Osteoblast (primary cell): ENCODE results near the gene GSS. TPM values are rescaled to one million over a fixed set of nuclear protein-coding genes. Genes with fewer than 3 reads are reported as not detected.

Source experiments
- DNase-seq: peaks from one replicate; pipeline ENCODE4 v3.0.0; 2011; ENCODE audit warnings: low spot score, mixed read lengths; ENCODE audit not compliant: insufficient read length; ENCODE audit errors: missing footprints
- H2AFZ ChIP-seq: 2 replicates; pipeline ENCODE4 v1.6.0; 2011; ENCODE audit warnings: mild to moderate bottlenecking, low read length
- H3K27ac ChIP-seq: 2 replicates; pipeline ENCODE4 v1.5.1; 2011; ENCODE audit warnings: mild to moderate bottlenecking, low read depth, low read length, moderate library complexity
- H3K27me3 ChIP-seq: 2 replicates; pipeline ENCODE4 v1.6.0; 2012; ENCODE audit warnings: mild to moderate bottlenecking, control low read depth, inconsistent platforms, low read length, moderate library complexity; ENCODE audit not compliant: insufficient read depth
- H3K36me3 ChIP-seq: 2 replicates; pipeline ENCODE4 v1.5.1; 2011; ENCODE audit warnings: mild to moderate bottlenecking, low read length, control low read depth, moderate library complexity; ENCODE audit not compliant: insufficient read depth
- H3K4me1 ChIP-seq: 2 replicates; pipeline ENCODE4 v1.5.1; 2011; ENCODE audit warnings: mild to moderate bottlenecking, low read length, control low read depth, moderate library complexity; ENCODE audit not compliant: insufficient read depth
- H3K4me2 ChIP-seq: 2 replicates; pipeline ENCODE4 v1.6.0; 2011; ENCODE audit warnings: mild to moderate bottlenecking, low read length; ENCODE audit not compliant: insufficient read depth
- H3K4me3 ChIP-seq: fragments of 200-600 bp; sonication (generic); 3 replicates; pipeline ENCODE4 v1.5.1; 2012; ENCODE audit warnings: mild to moderate bottlenecking, low read length, inconsistent platforms; ENCODE audit not compliant: insufficient read depth
- H3K79me2 ChIP-seq: 2 replicates; pipeline ENCODE4 v1.6.0; 2012; ENCODE audit warnings: mild to moderate bottlenecking, low read length, control low read depth, inconsistent platforms; ENCODE audit not compliant: insufficient read depth
- H3K9me3 ChIP-seq: 2 replicates; pipeline ENCODE4 v1.5.1; 2011; ENCODE audit warnings: low read depth, low read length, control low read depth
- H4K20me1 ChIP-seq: 2 replicates; pipeline ENCODE4 v1.6.0; 2012; ENCODE audit warnings: mild to moderate bottlenecking, low read length, control low read depth; ENCODE audit not compliant: insufficient read depth
- total RNA-seq: library from RNA; depleted of rRNA; stranded (reverse); fragments of >200 nt; gene quantifications from 2 replicates; pipeline ENCODE4 v1.2.3, GENCODE V29; 2012
- TF ChIP-seq, protein P1 (sequence below): IDR thresholded peaks from 2 replicates; pipeline ENCODE4 v1.5.1; 2011; ENCODE audit warnings: mild to moderate bottlenecking, low read depth, low read length, moderate library complexity; ENCODE audit errors: extremely low read depth

Gene GSS
- total RNA-seq, 1 donor = 54.6 TPM

DNA sequence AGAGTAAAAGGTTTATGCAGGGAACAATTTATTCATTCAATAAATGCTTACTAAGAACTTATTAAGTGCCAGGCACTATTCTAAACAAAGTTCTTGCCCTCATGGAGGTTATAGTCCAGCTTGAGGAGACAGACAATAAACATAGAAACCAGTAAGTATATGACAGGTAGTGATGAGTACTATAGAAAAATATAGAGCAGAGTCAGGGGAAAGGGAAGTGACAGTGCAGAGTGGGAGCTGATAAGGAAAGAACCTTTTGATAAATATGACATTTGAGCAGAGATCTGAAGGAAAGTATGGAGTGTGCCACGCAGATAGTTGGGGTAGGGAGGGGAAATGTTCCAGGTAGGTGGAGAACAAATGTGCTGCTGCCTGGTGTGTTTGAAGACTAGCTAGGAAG lies 67.1 kb downstream of the GSS start:
- Histone ChIP-seq H3K4me1 (peaks cover 13% of the 10 kb centered on the region), H4K20me1 (no peaks in the 10 kb centered on the region), H3K27me3 (no peaks in the 10 kb centered on the region), H3K4me2 (no peak overlapping the region), H3K27ac (no peak overlapping the region), H3K4me3 (no peak overlapping the region), H3K36me3 (peaks cover 6% of the 10 kb centered on the region), H3K79me2 (no peaks in the 10 kb centered on the region), H3K9me3 (no peaks in the 10 kb centered on the region), H2AFZ (no peak overlapping the region)
- no peak for DNase-seq
- TF ChIP-seq, protein P1, sequence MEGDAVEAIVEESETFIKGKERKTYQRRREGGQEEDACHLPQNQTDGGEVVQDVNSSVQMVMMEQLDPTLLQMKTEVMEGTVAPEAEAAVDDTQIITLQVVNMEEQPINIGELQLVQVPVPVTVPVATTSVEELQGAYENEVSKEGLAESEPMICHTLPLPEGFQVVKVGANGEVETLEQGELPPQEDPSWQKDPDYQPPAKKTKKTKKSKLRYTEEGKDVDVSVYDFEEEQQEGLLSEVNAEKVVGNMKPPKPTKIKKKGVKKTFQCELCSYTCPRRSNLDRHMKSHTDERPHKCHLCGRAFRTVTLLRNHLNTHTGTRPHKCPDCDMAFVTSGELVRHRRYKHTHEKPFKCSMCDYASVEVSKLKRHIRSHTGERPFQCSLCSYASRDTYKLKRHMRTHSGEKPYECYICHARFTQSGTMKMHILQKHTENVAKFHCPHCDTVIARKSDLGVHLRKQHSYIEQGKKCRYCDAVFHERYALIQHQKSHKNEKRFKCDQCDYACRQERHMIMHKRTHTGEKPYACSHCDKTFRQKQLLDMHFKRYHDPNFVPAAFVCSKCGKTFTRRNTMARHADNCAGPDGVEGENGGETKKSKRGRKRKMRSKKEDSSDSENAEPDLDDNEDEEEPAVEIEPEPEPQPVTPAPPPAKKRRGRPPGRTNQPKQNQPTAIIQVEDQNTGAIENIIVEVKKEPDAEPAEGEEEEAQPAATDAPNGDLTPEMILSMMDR = no peak

DNA sequence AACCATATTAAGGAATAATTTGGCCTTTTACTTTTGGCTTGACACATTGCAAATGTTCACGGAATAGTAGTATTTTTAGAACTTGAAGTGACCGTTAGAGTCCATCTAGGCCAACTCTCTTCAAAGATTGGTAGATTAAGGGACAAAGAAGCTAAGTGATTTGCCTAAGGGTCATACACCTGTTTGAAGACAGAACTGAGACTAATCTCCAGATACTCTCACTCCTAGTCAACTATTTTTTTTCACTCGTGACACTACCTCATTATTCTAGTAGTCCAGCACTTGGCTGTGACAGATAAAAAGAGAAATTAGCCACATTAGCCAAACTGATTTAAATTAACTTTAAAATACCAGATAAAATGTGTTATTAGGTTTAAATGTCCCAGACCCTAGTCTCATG lies 68.6 kb downstream of the GSS start:
- TF ChIP-seq, protein P1 = no peak
- Histone ChIP-seq H3K36me3 (peaks cover 13% of the 10 kb centered on the region), H3K4me1 (peaks cover 13% of the 10 kb centered on the region), H3K79me2 (no peaks in the 10 kb centered on the region), H3K4me2 (no peak overlapping the region), H3K4me3 (no peak overlapping the region), H3K27ac (no peak overlapping the region), H3K27me3 (no peaks in the 10 kb centered on the region), H3K9me3 (no peaks in the 10 kb centered on the region), H2AFZ (no peak overlapping the region), H4K20me1 (no peaks in the 10 kb centered on the region)
- no peak for DNase-seq

DNA sequence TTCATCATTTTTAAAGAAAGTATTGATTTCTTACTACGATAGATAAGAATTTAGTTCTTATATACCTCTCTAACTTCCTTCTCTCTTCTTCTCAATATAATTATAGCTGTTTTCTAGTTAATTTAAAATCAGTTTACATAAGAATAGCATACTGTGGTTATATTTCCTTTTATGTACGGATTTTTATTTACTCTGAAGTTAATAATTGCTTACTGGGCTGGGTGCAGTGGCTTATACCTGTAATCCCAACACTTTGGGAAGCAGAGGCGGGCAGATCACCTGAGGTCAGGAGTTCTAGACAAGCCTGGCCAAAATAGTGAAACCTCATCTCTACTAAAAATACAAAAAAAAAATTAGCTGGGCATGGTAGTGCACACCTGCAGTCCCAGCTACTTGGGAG lies 69.5 kb downstream of the GSS start:
- Histone ChIP-seq H3K27me3 (no peaks in the 10 kb centered on the region), H3K36me3 (peaks cover 13% of the 10 kb centered on the region), H3K4me3 (no peak overlapping the region), H3K4me1 (peaks cover 6% of the 10 kb centered on the region), H3K27ac (no peak overlapping the region), H4K20me1 (peaks cover 3% of the 10 kb centered on the region), H3K4me2 (no peak overlapping the region), H3K79me2 (no peaks in the 10 kb centered on the region), H2AFZ (no peak overlapping the region), H3K9me3 (no peaks in the 10 kb centered on the region)
- no peak for DNase-seq
- TF ChIP-seq, protein P1 = no peak

DNA sequence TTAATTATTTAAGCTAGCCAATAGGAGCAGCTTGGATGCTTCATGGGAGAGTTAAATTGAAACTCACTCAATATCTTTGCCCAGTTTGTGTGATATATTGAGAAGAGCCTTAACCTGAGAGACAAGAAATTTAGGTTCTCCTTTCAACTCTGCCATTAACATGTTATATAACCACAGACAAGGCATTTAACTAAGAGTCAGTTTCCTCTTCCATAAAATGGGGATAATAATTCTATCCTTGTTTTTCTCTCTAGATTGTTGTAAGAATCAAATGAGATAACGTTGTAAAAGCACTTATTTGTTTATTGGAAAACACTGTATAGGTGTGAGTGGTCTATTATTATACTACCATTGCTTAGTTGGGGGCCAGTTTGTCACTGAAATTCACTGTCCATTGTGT lies 71.3 kb downstream of the GSS start:
- no peak for DNase-seq
- Histone ChIP-seq H3K36me3 (peaks cover 13% of the 10 kb centered on the region), H3K4me3 (no peak overlapping the region), H3K27me3 (no peaks in the 10 kb centered on the region), H2AFZ (no peak overlapping the region), H3K4me1 (no peaks in the 10 kb centered on the region), H3K79me2 (peaks cover 3% of the 10 kb centered on the region), H3K9me3 (no peaks in the 10 kb centered on the region), H3K4me2 (no peak overlapping the region), H3K27ac (no peak overlapping the region), H4K20me1 (peaks cover 3% of the 10 kb centered on the region)
- TF ChIP-seq, protein P1 = no peak
